K562 (cell line): ENCODE results near the gene ZNF438. TPM values are rescaled to one million over a fixed set of nuclear protein-coding genes. Genes with fewer than 3 reads are reported as not detected.

Experiments used
- BACH1 ChIP-seq: fragments of 200-800 bp; sonication (Bioruptor generic); IDR thresholded peaks from 2 replicates; pipeline ENCODE4 v1.6.1; 2016; ENCODE audit warnings: missing genetic modification characterization, missing compliant biosample characterization
- CBFA2T2 ChIP-seq: fragments of 450-650 bp; conservative IDR thresholded peaks from 2 replicates; pipeline ENCODE4 v1.6.1; 2017; ENCODE audit warnings: mild to moderate bottlenecking
- CREBBP ChIP-seq: IDR thresholded peaks from one replicate; pipeline ENCODE4 v1.6.1; 2012; ENCODE audit warnings: low read depth, mild to moderate bottlenecking, control low read depth, inconsistent platforms, low read length
- FOSL1 ChIP-seq: fragments of 200-800 bp; sonication (Bioruptor generic); conservative IDR thresholded peaks from 2 replicates; pipeline ENCODE4 v1.6.1; 2016; ENCODE audit warnings: missing genetic modification characterization, missing compliant biosample characterization
- HNRNPUL1 ChIP-seq: fragments of 200-400 bp; formaldehyde crosslinking; IDR thresholded peaks from 2 replicates; pipeline ENCODE4 v1.6.1; 2017; ENCODE audit warnings: low read length
- KLF1 ChIP-seq: fragments of 450-650 bp; IDR thresholded peaks from 2 replicates; pipeline ENCODE4 v1.6.1; 2016; ENCODE audit warnings: missing genetic modification characterization, missing compliant biosample characterization
- MAFF ChIP-seq: IDR thresholded peaks from 2 replicates; pipeline ENCODE4 v1.6.1; 2012; ENCODE audit warnings: low read length, improper control_type of control experiment
- MAFK ChIP-seq: IDR thresholded peaks from 2 replicates; pipeline ENCODE4 v1.6.1; 2011; ENCODE audit warnings: low read length, improper control_type of control experiment
- MYC ChIP-seq, 2 experiments: fragments of 250-450 bp in 1 of 2; sonication (Bioruptor Pico) in 1 of 2; IDR thresholded peaks; 2 replicates each; pipeline versions ENCODE4 v1.5.1 to v1.6.1; 2012 to 2021; ENCODE audit warnings: low read depth in 2 of 2, borderline replicate concordance in 1 of 2, improper control_type of control experiment in 1 of 2, low read length in 1 of 2, mild to moderate bottlenecking in 1 of 2, moderate library complexity in 1 of 2
- NONO ChIP-seq, 2 experiments: fragments of 200-400 bp in 1 of 2; fragments of 450-650 bp in 1 of 2; formaldehyde crosslinking in 1 of 2; IDR thresholded peaks; 2 replicates each; pipeline ENCODE4 v1.6.1; 2017; ENCODE audit warnings: low read depth in 2 of 2, mild to moderate bottlenecking in 2 of 2, moderate library complexity in 2 of 2, low read length in 1 of 2
- POLR2AphosphoS5 ChIP-seq: IDR thresholded peaks from 2 replicates; pipeline ENCODE4 v1.6.1; 2011; ENCODE audit warnings: mild to moderate bottlenecking, low read depth, low read length, moderate library complexity; ENCODE audit not compliant: control insufficient read depth, insufficient read depth
- POLR3A ChIP-seq: IDR thresholded peaks from 2 replicates; pipeline ENCODE4 v1.6.1; 2011; ENCODE audit warnings: borderline replicate concordance, mild to moderate bottlenecking, moderate library complexity; ENCODE audit not compliant: insufficient read length, insufficient read depth; ENCODE audit errors: extremely low read depth
- RBM34 ChIP-seq: fragments of 200-400 bp; formaldehyde crosslinking; IDR thresholded peaks from 2 replicates; pipeline ENCODE4 v1.6.1; 2018; ENCODE audit warnings: low read length, borderline replicate concordance; ENCODE audit not compliant: insufficient read depth
- RFX5 ChIP-seq: IDR thresholded peaks from 2 replicates; pipeline ENCODE4 v1.6.1; 2011; ENCODE audit warnings: low read depth, mild to moderate bottlenecking, improper control_type of control experiment, low read length
- SPI1 ChIP-seq: IDR thresholded peaks from 2 replicates; pipeline ENCODE4 v1.6.1; 2011; ENCODE audit warnings: low read depth, low read length, control low read depth, borderline replicate concordance
- ZKSCAN1 ChIP-seq: fragments of 150-350 bp; IDR thresholded peaks from 2 replicates; pipeline ENCODE4 v1.6.1; 2016; ENCODE audit warnings: low read depth, low read length
- ZNF316 ChIP-seq: fragments of 450-650 bp; IDR thresholded peaks from 2 replicates; pipeline ENCODE4 v1.6.1; 2016
- polyA plus RNA-seq, 8 experiments: library from polyadenylated mRNA; depleted of rRNA in 4 of 8; stranded (reverse) in 5 of 8; unstranded in 3 of 8; fragments of >200 nt; fragmentation: Nextera tagmentation in 2 of 8; fragmentation: Illumina TruSeq in 1 of 8; extraction: Ambion mirVana in 2 of 8; extraction: Trizol in 1 of 8; gene quantifications; 2 replicates each; pipeline versions ENCODE4 v1.2.1 to v1.2.3, GENCODE V29; 2011 to 2014; ENCODE audit warnings: inconsistent platforms in 1 of 8, missing spikeins in 1 of 8
- total RNA-seq, 7 experiments: library from RNA; depleted of rRNA in 6 of 7; stranded (reverse); fragments of >200 nt in 6 of 7; fragmentation: Illumina TruSeq in 2 of 7; extraction: Trizol in 2 of 7; gene quantifications; 2 replicates each; pipeline versions ENCODE4 v1.2.1 to v1.2.3, GENCODE V29; 2011 to 2021; ENCODE audit warnings: low replicate concordance in 1 of 7
- TF ChIP-seq, protein P1 (sequence below), 2 experiments: fragments of 250-450 bp in 1 of 2; fragments of 450-650 bp in 1 of 2; sonication (Bioruptor Pico) in 1 of 2; IDR thresholded peaks; 2 replicates each; pipeline versions ENCODE4 v1.6.1 to v1.8.0; 2016 to 2021; ENCODE audit warnings: mild to moderate bottlenecking in 2 of 2, moderate library complexity in 2 of 2, missing compliant biosample characterization in 1 of 2, missing genetic modification characterization in 1 of 2
- TF ChIP-seq, protein P2 (sequence below), 2 experiments: fragments of 450-650 bp; IDR thresholded peaks; 2 replicates each; pipeline ENCODE4 v1.6.1; 2016
- TF ChIP-seq, protein P3 (sequence below): fragments of 450-650 bp; IDR thresholded peaks from 2 replicates; pipeline ENCODE4 v1.6.1; 2016; ENCODE audit warnings: mild to moderate bottlenecking
- TF ChIP-seq, protein P4 (sequence below): sonication (generic); formaldehyde crosslinking; IDR thresholded peaks from 2 replicates; pipeline ENCODE4 v1.8.1; 2023; ENCODE audit warnings: mild to moderate bottlenecking, missing genetic modification reagents

ZNF438 gene
- total and polyA plus RNA-seq, 9 of the 15 experiments (the other 6 are each of a cell fraction or from before 2014, with no cell fraction given) = 0.45 to 1.5 (median 0.91) TPM

DNA sequence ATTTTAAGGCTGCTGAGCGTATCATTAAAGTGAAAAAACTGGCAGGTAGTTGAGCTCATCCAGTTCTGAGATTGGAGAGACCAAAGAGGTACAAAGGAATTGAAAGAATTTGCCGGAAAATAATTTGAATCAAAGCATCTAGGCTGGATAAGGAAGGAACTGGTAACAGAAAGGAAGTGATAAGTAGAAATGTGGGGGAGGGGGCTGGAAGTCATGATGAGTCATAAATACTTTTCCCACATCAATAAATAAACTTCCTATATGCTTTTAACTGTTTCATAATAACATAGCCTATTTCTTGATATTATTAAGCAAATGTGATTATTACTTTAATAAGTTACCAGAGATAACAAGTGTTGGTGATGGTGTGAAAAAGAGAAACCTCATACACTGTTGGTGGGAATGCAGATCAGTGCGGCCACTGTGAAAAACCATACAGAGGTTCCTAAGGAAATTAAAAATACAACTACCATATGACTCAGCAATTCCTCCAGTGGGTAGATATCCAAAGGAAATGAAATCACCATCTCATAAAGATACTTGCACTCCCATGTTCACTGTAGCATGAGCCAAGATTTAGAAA, 27.0 kb downstream of the ZNF438 start (continued):
- TF ChIP-seq MAFF = peak; percentile 25; the same call in 1 of the 2 replicates
- TF ChIP-seq ZNF316 = peak; percentile 65
- TF ChIP-seq RBM34 = no peak
- no peak for TF ChIP-seq POLR3A
- TF ChIP-seq, protein P1, sequence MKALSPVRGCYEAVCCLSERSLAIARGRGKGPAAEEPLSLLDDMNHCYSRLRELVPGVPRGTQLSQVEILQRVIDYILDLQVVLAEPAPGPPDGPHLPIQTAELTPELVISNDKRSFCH (CRISPR knock-in tag; IDR thresholded peaks at IDR 0.05) = no peak
- TF ChIP-seq, protein P1 (tag; IDR thresholded peaks at IDR 0.05) = no peak
- peak; percentile 78; the same call in 1 of the 2 replicates for TF ChIP-seq BACH1 (tag)
- TF ChIP-seq RFX5 = no peak
- no peak for TF ChIP-seq HNRNPUL1
- TF ChIP-seq, protein P2, sequence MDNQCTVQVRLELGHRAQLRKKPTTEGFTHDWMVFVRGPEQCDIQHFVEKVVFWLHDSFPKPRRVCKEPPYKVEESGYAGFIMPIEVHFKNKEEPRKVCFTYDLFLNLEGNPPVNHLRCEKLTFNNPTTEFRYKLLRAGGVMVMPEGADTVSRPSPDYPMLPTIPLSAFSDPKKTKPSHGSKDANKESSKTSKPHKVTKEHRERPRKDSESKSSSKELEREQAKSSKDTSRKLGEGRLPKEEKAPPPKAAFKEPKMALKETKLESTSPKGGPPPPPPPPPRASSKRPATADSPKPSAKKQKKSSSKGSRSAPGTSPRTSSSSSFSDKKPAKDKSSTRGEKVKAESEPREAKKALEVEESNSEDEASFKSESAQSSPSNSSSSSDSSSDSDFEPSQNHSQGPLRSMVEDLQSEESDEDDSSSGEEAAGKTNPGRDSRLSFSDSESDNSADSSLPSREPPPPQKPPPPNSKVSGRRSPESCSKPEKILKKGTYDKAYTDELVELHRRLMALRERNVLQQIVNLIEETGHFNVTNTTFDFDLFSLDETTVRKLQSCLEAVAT (IDR thresholded peaks at IDR 0.05) = no peak
- no peak for TF ChIP-seq CBFA2T2
- TF ChIP-seq, protein P3, sequence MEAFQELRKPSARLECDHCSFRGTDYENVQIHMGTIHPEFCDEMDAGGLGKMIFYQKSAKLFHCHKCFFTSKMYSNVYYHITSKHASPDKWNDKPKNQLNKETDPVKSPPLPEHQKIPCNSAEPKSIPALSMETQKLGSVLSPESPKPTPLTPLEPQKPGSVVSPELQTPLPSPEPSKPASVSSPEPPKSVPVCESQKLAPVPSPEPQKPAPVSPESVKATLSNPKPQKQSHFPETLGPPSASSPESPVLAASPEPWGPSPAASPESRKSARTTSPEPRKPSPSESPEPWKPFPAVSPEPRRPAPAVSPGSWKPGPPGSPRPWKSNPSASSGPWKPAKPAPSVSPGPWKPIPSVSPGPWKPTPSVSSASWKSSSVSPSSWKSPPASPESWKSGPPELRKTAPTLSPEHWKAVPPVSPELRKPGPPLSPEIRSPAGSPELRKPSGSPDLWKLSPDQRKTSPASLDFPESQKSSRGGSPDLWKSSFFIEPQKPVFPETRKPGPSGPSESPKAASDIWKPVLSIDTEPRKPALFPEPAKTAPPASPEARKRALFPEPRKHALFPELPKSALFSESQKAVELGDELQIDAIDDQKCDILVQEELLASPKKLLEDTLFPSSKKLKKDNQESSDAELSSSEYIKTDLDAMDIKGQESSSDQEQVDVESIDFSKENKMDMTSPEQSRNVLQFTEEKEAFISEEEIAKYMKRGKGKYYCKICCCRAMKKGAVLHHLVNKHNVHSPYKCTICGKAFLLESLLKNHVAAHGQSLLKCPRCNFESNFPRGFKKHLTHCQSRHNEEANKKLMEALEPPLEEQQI = no peak
- no peak for TF ChIP-seq ZKSCAN1
- TF ChIP-seq KLF1 (tag) = no peak
- TF ChIP-seq MAFK = peak; percentile 44; the same call in 1 of the 2 replicates
- TF ChIP-seq CREBBP = no peak
- TF ChIP-seq SPI1 = no peak
- TF ChIP-seq FOSL1 (tag) = peak; percentile 72
- TF ChIP-seq POLR2AphosphoS5 = no peak
- no peak for TF ChIP-seq NONO (IDR thresholded peaks at IDR 0.05; ENCODE audit: low read depth in 2 of 2, low read length in 1 of 2)
- TF ChIP-seq, protein P4, sequence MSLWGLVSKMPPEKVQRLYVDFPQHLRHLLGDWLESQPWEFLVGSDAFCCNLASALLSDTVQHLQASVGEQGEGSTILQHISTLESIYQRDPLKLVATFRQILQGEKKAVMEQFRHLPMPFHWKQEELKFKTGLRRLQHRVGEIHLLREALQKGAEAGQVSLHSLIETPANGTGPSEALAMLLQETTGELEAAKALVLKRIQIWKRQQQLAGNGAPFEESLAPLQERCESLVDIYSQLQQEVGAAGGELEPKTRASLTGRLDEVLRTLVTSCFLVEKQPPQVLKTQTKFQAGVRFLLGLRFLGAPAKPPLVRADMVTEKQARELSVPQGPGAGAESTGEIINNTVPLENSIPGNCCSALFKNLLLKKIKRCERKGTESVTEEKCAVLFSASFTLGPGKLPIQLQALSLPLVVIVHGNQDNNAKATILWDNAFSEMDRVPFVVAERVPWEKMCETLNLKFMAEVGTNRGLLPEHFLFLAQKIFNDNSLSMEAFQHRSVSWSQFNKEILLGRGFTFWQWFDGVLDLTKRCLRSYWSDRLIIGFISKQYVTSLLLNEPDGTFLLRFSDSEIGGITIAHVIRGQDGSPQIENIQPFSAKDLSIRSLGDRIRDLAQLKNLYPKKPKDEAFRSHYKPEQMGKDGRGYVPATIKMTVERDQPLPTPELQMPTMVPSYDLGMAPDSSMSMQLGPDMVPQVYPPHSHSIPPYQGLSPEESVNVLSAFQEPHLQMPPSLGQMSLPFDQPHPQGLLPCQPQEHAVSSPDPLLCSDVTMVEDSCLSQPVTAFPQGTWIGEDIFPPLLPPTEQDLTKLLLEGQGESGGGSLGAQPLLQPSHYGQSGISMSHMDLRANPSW = no peak
- no peak for TF ChIP-seq MYC (IDR thresholded peaks at IDR 0.05; ENCODE audit: low read depth, low read length)
- no peak for TF ChIP-seq MYC (CRISPR knock-in tag; IDR thresholded peaks at IDR 0.05; ENCODE audit: borderline replicate concordance, low read depth)
